CD14-positive monocyte (primary cell): ENCODE results near the gene TOGARAM2. TPM values are rescaled to one million over a fixed set of nuclear protein-coding genes. Genes with fewer than 3 reads are reported as not detected.

ENCODE experiments used
- DNase-seq, 3 donors: peaks; one replicate each; pipeline ENCODE4 v3.0.0-alpha.2; 2011 to 2022
- H2AFZ ChIP-seq: 2 replicates; pipeline ENCODE4 v1.6.0; 2012; ENCODE audit warnings: mild to moderate bottlenecking, low read depth, low read length, inconsistent platforms; ENCODE audit not compliant: insufficient read depth, poor library complexity, severe bottlenecking
- H3K27ac ChIP-seq, 2 donors: 1 replicate in 1 of 2; 2 replicates in 1 of 2; pipeline ENCODE4 v1.5.1; 2012 to 2013; ENCODE audit warnings: low read length in 2 of 2, control low read depth in 1 of 2, inconsistent platforms in 1 of 2, low read depth in 1 of 2, mild to moderate bottlenecking in 1 of 2
- H3K27me3 ChIP-seq, 2 donors: one replicate each; pipeline versions ENCODE4 v1.6.0 to v1.6.1; 2011 to 2013; ENCODE audit warnings: low read length in 2 of 2; ENCODE audit not compliant: control insufficient read depth in 2 of 2, insufficient read depth in 2 of 2
- H3K36me3 ChIP-seq, 2 donors: replicated peaks in 1 of 2; 1 replicate in 1 of 2; 2 replicates in 1 of 2; pipeline versions ENCODE4 v1.5.1 to v1.6.1; 2012 to 2013; ENCODE audit warnings: low read length in 2 of 2, control low read depth in 1 of 2, inconsistent platforms in 1 of 2, mild to moderate bottlenecking in 1 of 2; ENCODE audit not compliant: insufficient read depth in 2 of 2, control insufficient read depth in 1 of 2
- H3K4me1 ChIP-seq, 2 donors: 1 replicate in 1 of 2; 2 replicates in 1 of 2; pipeline versions ENCODE4 v1.5.1 to v1.6.1; 2012 to 2013; ENCODE audit warnings: low read length in 2 of 2, control low read depth in 1 of 2, inconsistent platforms in 1 of 2, mild to moderate bottlenecking in 1 of 2, moderate library complexity in 1 of 2; ENCODE audit not compliant: insufficient read depth in 2 of 2, control insufficient read depth in 1 of 2
- H3K4me2 ChIP-seq: replicated peaks from 2 replicates; pipeline ENCODE3; 2012; ENCODE audit warnings: low read length, moderate library complexity, mild to moderate bottlenecking; ENCODE audit not compliant: poor library complexity, severe bottlenecking; ENCODE audit errors: extremely low read depth
- H3K4me3 ChIP-seq, 3 experiments: fragments of 200-600 bp in 1 of 3; sonication (generic) in 1 of 3; replicated peaks in 1 of 3; 1 replicate in 2 of 3; 2 replicates in 1 of 3; pipeline ENCODE4 v1.5.1; 2011 to 2013; ENCODE audit warnings: low read length in 3 of 3, mild to moderate bottlenecking in 3 of 3, control low read depth in 2 of 3, low read depth in 2 of 3, inconsistent platforms in 1 of 3, moderate library complexity in 1 of 3
- H3K79me2 ChIP-seq: 2 replicates; pipeline ENCODE4 v1.6.0; 2012; ENCODE audit warnings: mild to moderate bottlenecking, control low read depth, inconsistent platforms, low read length, moderate library complexity; ENCODE audit not compliant: insufficient read depth
- H3K9ac ChIP-seq: 2 replicates; pipeline ENCODE4 v1.6.0; 2017; ENCODE audit warnings: low read length, mild to moderate bottlenecking; ENCODE audit not compliant: insufficient read depth, poor library complexity, severe bottlenecking
- H3K9me3 ChIP-seq, 2 donors: replicated peaks in 1 of 2; 1 replicate in 1 of 2; 2 replicates in 1 of 2; pipeline versions ENCODE4 v1.5.1 to v1.6.1; 2012 to 2013; ENCODE audit warnings: low read length in 2 of 2, control low read depth in 1 of 2; ENCODE audit not compliant: control insufficient read depth in 1 of 2, insufficient read depth in 1 of 2
- H4K20me1 ChIP-seq: 2 replicates; pipeline ENCODE4 v1.6.0; 2012; ENCODE audit warnings: mild to moderate bottlenecking, low read length, control low read depth, moderate library complexity; ENCODE audit not compliant: insufficient read depth
- H3K27ac Mint-ChIP-seq, 7 donors: one replicate each; pipeline ENCODE4 v1.8.0; 2020; ENCODE audit warnings: mild to moderate bottlenecking in 7 of 7, mixed read lengths in 7 of 7, moderate library complexity in 6 of 7, inconsistent platforms in 2 of 7
- H3K27me3 Mint-ChIP-seq, 3 donors: one replicate each; pipeline ENCODE4 v1.8.0; 2021 to 2022; ENCODE audit warnings: low read depth in 3 of 3, mild to moderate bottlenecking in 3 of 3, mixed read lengths in 3 of 3, moderate library complexity in 3 of 3, inconsistent platforms in 1 of 3
- H3K36me3 Mint-ChIP-seq, 2 donors: one replicate each; pipeline ENCODE4 v1.8.0; 2020; ENCODE audit warnings: mixed read lengths in 2 of 2, inconsistent platforms in 1 of 2, mild to moderate bottlenecking in 1 of 2
- H3K4me1 Mint-ChIP-seq: one replicate; pipeline ENCODE4 v1.8.0; 2020; ENCODE audit warnings: mild to moderate bottlenecking, mixed read lengths
- H3K4me3 Mint-ChIP-seq, 2 donors: one replicate each; pipeline ENCODE4 v1.8.0; 2020; ENCODE audit warnings: mild to moderate bottlenecking in 2 of 2, mixed read lengths in 2 of 2, moderate library complexity in 1 of 2
- H3K9me3 Mint-ChIP-seq, 7 donors: one replicate each; pipeline ENCODE4 v1.8.0; 2020 to 2022; ENCODE audit warnings: mixed read lengths in 7 of 7, mild to moderate bottlenecking in 6 of 7, moderate library complexity in 6 of 7, inconsistent platforms in 2 of 7
- CTCF ChIP-seq: fragments of 200-600 bp; IDR thresholded peaks from one replicate; pipeline ENCODE4 v1.8.0; 2022; ENCODE audit warnings: antibody characterized with exemption, mild to moderate bottlenecking
- WGBS: methylation state at CpG from one replicate; pipeline ENCODE4 v1.1.5; 2013; ENCODE audit warnings: missing lambda C conversion rate; ENCODE audit not compliant: insufficient coverage; 5-methylcytosine and 5-hydroxymethylcytosine counted together
- intact Hi-C, 2 donors: fragments of 100-400 bp; cut with micrococcal nuclease; formaldehyde crosslinking; loops; one replicate each; pipeline versions ENCODE4 v1.15.0 to v1.15.1; 2023
- polyA plus RNA-seq, 3 donors: library from polyadenylated mRNA; depleted of rRNA in 1 of 3; unstranded in 2 of 3; stranded (reverse) in 1 of 3; fragments of 300-500 nt in 2 of 3; fragments of >200 nt in 1 of 3; fragmentation: Illumina TruSeq in 2 of 3; gene quantifications; 1 replicate in 2 of 3; 2 replicates in 1 of 3; pipeline ENCODE4 v1.2.3, GENCODE V29; 2012 to 2021

Gene TOGARAM2
- polyA plus RNA-seq, 3 donors: 0.23 to 5.5 TPM; not detected in 1

GRCh38 chr2:28981620-28982376 lies 700 bp downstream of the TOGARAM2 start:
- H4K20me1 ChIP-seq: no peaks in the 10 kb centered on the region
- Mint-ChIP-seq H3K27me3 (no peaks in the 10 kb centered on the region), H3K9me3 (peaks cover 0 to 3% (median 0%) of the 10 kb centered on the region in 7 donors), H3K4me1 (peaks cover 5% of the 10 kb centered on the region), H3K27ac (peak overlapping the region in 3 of 7 donors; percentile 35 to 56 (median 46)), H3K36me3 (no peaks in the 10 kb centered on the region), H3K4me3 (no peak overlapping the region)
- TF ChIP-seq CTCF: no peak
- no peaks in the 10 kb centered on the region for H3K9me3 ChIP-seq
- no peaks in the 10 kb centered on the region for H3K79me2 ChIP-seq
- no peak overlapping the region for H3K4me2 ChIP-seq
- H3K4me3 ChIP-seq: no peak overlapping the region
- H3K4me1 ChIP-seq: no peaks in the 10 kb centered on the region
- DNase-seq: no peak
- H3K9ac ChIP-seq: no peak overlapping the region
- no peak overlapping the region for H2AFZ ChIP-seq
- 95% methylated on average over 9 of the region's 11 CpGs for WGBS
- H3K27me3 ChIP-seq: no peaks in the 10 kb centered on the region
- intact Hi-C loops: loop anchor here in 1 of 2 donors (10.0 kb wide), 1 partner anchor 53 kb away; no protein-coding TSS in a partner anchor
- no peak overlapping the region for H3K27ac ChIP-seq
- no peaks in the 10 kb centered on the region for H3K36me3 ChIP-seq

GRCh38 chr2:28982381-28982950 lies 1.4 kb downstream of the TOGARAM2 start:
- H2AFZ ChIP-seq: no peak overlapping the region
- no peak overlapping the region for H3K27ac ChIP-seq
- H3K4me3 ChIP-seq: no peak overlapping the region
- no peak overlapping the region for H3K4me2 ChIP-seq
- H3K9me3 Mint-ChIP-seq: peaks cover 0 to 3% (median 0%) of the 10 kb centered on the region in 7 donors
- no peaks in the 10 kb centered on the region for H3K36me3 Mint-ChIP-seq
- H3K27me3 Mint-ChIP-seq: no peaks in the 10 kb centered on the region
- H3K4me3 Mint-ChIP-seq: no peak overlapping the region
- H3K36me3 ChIP-seq: no peaks in the 10 kb centered on the region
- no peaks in the 10 kb centered on the region for H3K4me1 ChIP-seq
- no peaks in the 10 kb centered on the region for H3K27me3 ChIP-seq
- no peaks in the 10 kb centered on the region for H3K79me2 ChIP-seq
- H4K20me1 ChIP-seq: no peaks in the 10 kb centered on the region
- TF ChIP-seq CTCF: no peak
- H3K4me1 Mint-ChIP-seq: peaks cover 5% of the 10 kb centered on the region
- 98% methylated on average over 6 of the region's 8 CpGs for WGBS
- no peak overlapping the region for H3K27ac Mint-ChIP-seq
- H3K9me3 ChIP-seq: no peaks in the 10 kb centered on the region
- DNase-seq: no peak
- no peak overlapping the region for H3K9ac ChIP-seq
- intact Hi-C loops: loop anchor here in 1 of 2 donors (10.0 kb wide), 1 partner anchor 52 kb away; no protein-coding TSS in a partner anchor
